Fibroblast of pulmonary artery (primary cell): ENCODE results near the gene CAVIN4.

ENCODE experiments used
- DNase-seq: peaks from one replicate; pipeline ENCODE4 v3.0.0-alpha.2; 2010; ENCODE audit warnings: low read depth
- H3K4me3 ChIP-seq: replicated peaks from 2 replicates; pipeline ENCODE4 v1.5.1; 2011; ENCODE audit warnings: low read depth, mild to moderate bottlenecking, control low read depth, low read length, moderate library complexity
- TF ChIP-seq, protein P1 (sequence below): IDR thresholded peaks from 2 replicates; pipeline ENCODE4 v1.5.1; 2011; ENCODE audit warnings: mild to moderate bottlenecking, control low read depth, low read length, inconsistent platforms; ENCODE audit errors: missing control alignments

The CAVIN4 gene

DNA sequence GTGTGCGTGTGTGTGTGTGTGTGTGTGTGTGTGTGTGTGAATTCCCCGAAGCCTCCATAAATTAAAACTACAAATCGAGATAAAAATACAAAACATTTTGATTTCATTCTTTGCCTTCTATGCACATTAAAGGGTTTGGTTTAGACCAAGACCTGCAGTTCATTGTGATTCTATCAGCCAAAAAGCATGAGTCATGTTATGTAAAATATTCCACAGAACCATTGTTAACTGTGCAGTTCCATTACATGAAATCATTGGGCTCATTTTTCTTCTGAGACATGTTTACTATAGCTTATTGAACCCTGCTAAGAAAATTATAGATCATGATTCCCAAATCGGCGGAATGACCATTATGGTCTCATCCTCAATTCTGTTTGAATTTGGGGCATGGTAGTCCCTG, 11.7 kb downstream of the CAVIN4 start:
- TF ChIP-seq, protein P1, sequence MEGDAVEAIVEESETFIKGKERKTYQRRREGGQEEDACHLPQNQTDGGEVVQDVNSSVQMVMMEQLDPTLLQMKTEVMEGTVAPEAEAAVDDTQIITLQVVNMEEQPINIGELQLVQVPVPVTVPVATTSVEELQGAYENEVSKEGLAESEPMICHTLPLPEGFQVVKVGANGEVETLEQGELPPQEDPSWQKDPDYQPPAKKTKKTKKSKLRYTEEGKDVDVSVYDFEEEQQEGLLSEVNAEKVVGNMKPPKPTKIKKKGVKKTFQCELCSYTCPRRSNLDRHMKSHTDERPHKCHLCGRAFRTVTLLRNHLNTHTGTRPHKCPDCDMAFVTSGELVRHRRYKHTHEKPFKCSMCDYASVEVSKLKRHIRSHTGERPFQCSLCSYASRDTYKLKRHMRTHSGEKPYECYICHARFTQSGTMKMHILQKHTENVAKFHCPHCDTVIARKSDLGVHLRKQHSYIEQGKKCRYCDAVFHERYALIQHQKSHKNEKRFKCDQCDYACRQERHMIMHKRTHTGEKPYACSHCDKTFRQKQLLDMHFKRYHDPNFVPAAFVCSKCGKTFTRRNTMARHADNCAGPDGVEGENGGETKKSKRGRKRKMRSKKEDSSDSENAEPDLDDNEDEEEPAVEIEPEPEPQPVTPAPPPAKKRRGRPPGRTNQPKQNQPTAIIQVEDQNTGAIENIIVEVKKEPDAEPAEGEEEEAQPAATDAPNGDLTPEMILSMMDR: no peak
- H3K4me3 ChIP-seq: no peak overlapping the region
- DNase-seq: peak; percentile 65

DNA sequence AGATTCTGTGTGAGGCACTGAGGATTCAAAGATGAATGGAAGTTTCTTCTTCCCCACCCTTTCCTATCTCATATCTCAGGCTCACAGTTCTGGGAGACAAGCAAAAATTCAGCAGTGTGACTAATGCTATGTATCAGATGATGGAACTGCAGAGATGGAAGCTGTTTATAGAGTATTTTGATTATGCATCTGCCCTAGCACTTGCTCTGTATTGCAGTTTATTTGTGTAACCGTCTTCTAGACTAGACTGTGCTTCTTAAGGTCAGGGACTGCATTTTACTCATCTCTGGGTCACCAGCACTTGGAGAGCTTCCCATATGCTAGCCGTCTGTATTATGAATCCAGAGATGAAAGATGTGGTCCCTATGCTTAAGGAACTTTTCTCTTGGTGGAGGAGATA, 12.6 kb downstream of the CAVIN4 start:
- DNase-seq: peak; percentile 26
- TF ChIP-seq, protein P1: no peak

DNA sequence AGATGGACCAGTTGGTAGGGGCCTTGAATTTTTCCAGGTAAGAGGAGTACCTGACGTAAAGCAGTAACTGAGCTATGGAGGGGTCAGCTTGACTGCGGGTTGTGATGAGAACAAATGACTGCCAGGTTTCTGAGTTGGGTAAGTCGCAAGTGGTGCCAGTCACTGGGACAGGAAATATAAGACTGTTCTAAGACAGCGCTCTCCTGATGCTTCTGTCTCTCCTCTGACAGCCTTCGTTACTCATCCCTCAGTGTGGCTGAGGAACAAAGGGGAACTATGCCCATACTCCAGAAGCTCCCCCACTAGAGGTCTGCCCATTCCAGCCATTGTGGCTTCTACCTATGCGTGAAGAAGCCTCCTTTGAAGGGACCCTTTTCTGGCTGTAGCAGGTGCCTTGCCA, 13.3 kb downstream of the CAVIN4 start:
- no peak for DNase-seq
- TF ChIP-seq, protein P1: no peak
- H3K4me3 ChIP-seq: no peak overlapping the region

More for the DNA sequence above, 12.6 kb downstream of the CAVIN4 start:
- no peak overlapping the region for H3K4me3 ChIP-seq

DNA sequence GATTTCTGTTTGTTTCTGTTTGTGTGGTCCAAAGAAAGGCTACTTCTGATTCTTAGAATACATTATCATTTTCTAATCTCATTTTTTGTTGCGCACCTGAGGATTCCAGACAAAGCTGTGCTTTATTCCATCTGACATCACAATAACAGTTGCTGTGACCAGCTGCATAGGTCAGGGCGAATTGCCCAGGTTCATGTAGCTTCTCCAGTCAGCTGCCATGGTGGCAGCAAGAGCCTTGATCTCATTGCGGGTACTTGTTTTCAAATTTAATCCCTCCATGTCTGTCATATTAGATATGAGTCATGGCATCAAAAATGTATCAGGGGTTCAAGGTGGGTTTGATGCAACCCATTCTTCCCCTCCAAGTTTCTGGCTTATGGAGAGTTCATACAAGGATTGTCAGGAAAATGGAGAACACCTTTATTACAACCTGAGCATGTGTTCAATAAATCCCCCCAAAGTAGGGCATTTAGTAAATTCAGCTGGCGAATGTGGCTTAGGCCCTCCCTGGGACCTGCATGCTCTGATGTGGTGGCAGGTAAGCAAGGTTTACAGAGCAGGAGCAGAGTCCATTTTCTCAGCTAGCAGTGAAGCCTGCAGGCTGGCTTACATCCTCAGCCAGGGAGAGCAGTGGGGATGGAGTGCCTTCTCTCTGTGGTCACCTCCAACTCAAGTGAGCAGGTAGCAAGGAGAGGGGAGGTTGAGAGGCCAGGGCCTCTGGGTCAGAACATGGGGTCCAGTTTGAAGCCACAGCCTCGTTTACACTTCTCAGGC, 13.9 kb downstream of the CAVIN4 start:
- TF ChIP-seq, protein P1: no peak
- DNase-seq: no peak
- H3K4me3 ChIP-seq: no peak overlapping the region

DNA sequence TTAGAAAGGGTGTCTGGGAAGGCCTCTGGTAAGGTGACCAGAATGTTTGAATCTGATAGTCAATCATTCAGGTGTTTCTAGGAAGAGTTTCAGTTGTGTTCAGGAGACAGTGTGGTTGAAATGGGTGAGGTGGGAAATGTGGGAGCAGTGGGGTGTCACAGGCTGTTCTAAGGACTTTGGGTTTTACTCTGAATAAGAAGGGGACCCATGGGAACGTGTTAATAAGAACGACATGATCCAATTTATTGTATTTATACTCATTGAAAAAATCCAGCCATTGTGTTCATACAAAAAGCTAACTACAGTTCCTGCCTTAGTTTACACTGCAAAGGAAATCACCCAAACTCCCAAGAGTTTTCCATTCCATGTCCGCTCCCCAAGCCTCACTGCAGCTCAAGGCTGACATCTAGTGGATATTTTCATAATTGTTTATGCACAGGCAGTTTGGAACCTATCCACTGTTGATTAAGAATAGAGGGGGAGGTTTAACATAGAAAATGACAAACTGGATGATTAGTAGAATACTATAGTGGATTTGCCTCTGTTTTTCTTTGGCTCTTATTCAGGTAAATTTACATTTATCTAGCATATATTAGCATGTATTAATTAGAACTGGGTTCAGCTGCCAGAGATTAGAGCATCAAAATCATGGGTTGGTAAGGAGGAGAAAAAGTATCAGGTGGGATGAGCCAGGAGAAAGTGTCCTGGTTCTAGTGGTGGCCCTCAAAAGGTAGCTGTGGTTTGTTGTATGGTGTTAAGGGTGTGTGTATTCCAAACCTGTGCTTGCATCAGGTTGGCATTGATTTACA, 17.7 kb downstream of the CAVIN4 start:
- H3K4me3 ChIP-seq: no peak overlapping the region
- DNase-seq: peak; percentile 79
- TF ChIP-seq, protein P1: peak; percentile 84

DNA sequence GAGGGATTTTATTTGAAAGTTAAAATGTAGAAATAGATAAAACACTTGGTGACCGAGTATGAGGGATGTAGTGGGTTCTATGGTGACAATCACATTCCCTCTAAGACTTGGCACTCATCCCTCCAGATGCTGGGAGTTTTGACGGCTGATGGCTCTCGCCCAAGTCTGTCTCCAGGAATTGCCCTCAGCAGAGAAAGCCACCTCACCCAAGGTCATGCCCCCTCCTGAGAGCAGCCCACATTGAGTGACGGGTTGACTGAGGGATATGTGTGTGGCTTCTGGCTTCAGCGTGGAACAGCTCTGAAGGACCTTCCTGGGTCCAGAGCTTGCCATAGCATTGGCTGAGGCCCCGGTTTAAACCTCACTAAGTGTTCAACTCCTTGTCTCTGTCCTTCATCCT, 19.4 kb downstream of the CAVIN4 start:
- DNase-seq: no peak
- TF ChIP-seq, protein P1: no peak

More for the DNA sequence above, 19.4 kb downstream of the CAVIN4 start:
- H3K4me3 ChIP-seq: no peak overlapping the region
